ENCODE results near the gene PTPN11.

DNA sequence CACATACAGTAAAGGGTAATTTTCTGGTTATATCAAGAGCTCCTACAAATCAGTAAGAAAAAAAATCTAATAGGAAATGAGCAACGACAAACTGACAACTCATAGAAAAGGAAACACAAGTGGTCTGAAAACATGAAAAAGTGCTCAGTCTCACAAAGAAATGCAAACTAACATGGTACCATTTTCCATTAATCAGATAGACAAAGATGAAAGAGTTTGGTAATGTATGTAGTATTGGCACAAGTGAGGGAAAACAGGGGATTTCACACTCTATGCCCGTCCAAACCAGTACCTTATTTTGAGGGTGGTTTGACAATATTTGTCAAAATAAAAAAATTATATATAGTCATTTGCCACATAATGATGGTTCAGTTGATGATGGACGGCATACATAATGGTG is 13.2 kb downstream of the PTPN11 start:
- TF ChIP-seq CTCF (IDR thresholded peaks at IDR 0.05; ENCODE audit: low read depth, low read length) (no peak), MYC (IDR thresholded peaks at IDR 0.05; ENCODE audit: low read depth, low read length) (no peak)
